Sigmoid colon (tissue), 4 donors: ENCODE measurements around the gene ICE1.

Source experiments
- CTCF ChIP-seq, 4 experiments: fragments of 450-650 bp in 3 of 4; fragments of 200-600 bp in 1 of 4; IDR thresholded peaks; one replicate each; pipeline ENCODE4 v1.5.1; 2016 to 2019; ENCODE audit warnings: antibody characterized with exemption in 4 of 4, mild to moderate bottlenecking in 3 of 4, moderate library complexity in 2 of 4
- EP300 ChIP-seq, 4 donors: sonication (generic); formaldehyde crosslinking; IDR thresholded peaks; one replicate each; pipeline ENCODE4 v1.6.1; 2017; ENCODE audit warnings: antibody characterized with exemption in 4 of 4
- POLR2AphosphoS5 ChIP-seq, 4 donors: sonication (generic); formaldehyde crosslinking; IDR thresholded peaks; one replicate each; pipeline ENCODE4 v1.6.1; 2017; ENCODE audit warnings: antibody characterized with exemption in 4 of 4

GRCh38 chr5:5504325-5504724, 81.8 kb downstream of the ICE1 start:
- TF ChIP-seq CTCF (IDR thresholded peaks at IDR 0.05) (no peak), EP300 (IDR thresholded peaks at IDR 0.05) (no peak), POLR2AphosphoS5 (IDR thresholded peaks at IDR 0.05) (no peak)
